ENCODE results near the gene HDAC1.
"Not testable (repeated sequence)": the region's sequence is repeated elsewhere in the genome, so short reads cannot be mapped to it uniquely, and the experiment has no call there.

Gene HDAC1

DNA sequence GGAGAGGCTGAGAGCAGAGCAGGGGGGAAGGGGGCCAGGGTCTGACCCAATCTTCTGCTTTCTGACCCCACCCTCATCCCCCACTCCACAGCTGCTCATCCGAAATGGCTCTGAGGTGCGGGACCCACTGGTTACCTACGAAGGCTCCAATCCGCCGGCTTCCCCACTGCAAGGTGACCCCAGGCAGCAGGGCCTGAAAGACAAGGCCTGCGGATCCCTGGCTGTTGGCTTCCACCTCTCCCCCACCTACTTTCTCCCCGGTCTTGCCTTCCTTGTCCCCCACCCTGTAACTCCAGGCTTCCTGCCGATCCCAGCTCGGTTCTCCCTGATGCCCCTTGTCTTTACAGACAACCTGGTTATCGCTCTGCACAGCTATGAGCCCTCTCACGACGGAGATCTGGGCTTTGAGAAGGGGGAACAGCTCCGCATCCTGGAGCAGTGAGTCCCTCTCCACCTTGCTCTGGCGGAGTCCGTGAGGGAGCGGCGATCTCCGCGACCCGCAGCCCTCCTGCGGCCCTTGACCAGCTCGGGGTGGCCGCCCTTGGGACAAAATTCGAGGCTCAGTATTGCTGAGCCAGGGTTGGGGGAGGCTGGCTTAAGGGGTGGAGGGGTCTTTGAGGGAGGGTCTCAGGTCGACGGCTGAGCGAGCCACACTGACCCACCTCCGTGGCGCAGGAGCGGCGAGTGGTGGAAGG lies 17.1 kb upstream of the HDAC1 start:
- no peak for DNase-seq (ENCODE audit: low read depth)

DNA sequence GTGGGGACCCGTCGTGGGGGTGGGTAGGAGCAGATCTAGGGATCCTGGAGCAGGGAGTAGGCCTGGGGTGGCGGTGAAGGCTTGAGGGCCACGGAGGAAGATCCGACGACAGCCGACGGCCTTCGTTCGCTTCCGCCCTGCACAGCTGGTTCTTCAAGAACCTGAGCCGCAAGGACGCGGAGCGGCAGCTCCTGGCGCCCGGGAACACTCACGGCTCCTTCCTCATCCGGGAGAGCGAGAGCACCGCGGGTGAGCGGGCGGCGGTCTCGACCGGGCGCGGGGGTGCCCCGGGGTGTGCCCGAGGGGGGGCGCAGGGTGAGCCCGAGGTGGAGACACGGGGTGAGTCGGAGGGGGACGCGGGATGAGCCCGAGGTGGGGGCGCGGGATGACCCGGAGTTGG lies 16.5 kb upstream of the HDAC1 start:
- no peak for DNase-seq (ENCODE audit: low read depth)

DNA sequence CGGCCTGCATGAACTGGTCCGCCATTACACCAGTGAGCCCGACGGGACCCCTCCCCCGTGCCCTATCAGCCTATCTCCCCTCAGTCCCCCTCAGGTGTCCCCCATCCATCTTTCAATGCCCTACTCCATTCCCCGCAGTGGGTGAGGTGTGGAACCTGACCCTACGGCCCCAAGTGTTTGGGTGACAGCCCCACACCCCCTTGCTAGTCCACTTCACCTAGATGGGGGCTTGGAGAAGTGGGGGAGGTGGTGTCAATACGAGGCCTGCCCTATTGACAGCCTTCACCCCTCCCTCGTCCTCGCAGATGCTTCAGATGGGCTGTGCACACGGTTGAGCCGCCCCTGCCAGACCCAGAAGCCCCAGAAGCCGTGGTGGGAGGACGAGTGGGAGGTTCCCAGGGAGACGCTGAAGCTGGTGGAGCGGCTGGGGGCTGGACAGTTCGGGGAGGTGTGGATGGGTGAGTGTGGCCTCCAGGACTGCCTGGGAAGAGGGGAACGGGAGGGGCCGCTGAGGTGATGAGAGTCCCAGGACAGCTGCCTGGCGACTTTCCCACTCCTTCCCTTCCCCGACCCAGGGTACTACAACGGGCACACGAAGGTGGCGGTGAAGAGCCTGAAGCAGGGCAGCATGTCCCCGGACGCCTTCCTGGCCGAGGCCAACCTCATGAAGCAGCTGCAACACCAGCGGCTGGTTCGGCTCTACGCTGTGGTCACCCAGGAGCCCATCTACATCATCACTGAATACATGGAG lies 15.7 kb upstream of the HDAC1 start:
- DNase-seq (ENCODE audit: low read depth) = no peak

DNA sequence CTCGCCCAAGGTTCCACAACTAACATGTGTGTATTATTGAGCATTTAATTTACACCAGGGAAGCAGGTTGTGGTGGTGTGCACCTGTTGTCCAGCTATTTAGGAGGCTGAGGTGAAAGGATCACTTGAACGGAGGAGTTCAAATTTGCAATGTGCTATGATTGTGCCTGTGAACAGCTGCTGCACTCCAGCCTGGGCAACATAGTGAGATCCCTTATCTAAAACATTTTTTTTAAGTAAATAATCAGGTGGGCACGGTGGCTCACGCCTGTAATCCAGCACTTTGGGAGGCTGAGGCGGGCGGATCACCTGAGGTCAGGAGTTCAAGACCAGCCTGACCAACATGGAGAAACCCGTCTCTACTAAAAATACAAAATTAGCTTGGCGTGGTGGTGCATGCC lies 7.1 kb upstream of the HDAC1 start:
- DNase-seq (ENCODE audit: low read depth) = not testable (repeated sequence)

DNA sequence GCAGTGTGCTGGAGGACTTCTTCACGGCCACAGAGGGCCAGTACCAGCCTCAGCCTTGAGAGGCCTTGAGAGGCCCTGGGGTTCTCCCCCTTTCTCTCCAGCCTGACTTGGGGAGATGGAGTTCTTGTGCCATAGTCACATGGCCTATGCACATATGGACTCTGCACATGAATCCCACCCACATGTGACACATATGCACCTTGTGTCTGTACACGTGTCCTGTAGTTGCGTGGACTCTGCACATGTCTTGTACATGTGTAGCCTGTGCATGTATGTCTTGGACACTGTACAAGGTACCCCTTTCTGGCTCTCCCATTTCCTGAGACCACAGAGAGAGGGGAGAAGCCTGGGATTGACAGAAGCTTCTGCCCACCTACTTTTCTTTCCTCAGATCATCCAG lies 6.2 kb upstream of the HDAC1 start:
- no peak for DNase-seq (ENCODE audit: low read depth)

DNA sequence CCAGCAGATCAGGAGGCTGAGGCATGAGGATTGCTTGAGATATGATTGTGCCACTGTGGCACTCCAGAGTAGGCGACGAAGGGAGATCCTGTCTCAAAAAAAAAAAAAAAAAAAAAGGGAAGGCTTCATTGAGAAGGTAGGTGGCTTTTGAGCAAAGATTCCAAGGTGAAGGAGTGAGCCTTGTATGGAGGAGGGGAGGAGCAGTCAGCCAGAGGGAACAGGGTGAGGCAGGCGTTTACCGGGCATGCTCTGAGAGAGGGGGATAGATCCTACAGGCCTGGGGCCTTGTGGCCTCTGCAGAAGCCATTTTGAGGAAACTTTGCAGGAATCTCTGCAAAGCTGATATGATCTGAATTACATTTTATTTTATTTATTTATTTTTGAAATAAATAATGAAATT lies 5.1 kb upstream of the HDAC1 start:
- DNase-seq (ENCODE audit: low read depth) = no peak

DNA sequence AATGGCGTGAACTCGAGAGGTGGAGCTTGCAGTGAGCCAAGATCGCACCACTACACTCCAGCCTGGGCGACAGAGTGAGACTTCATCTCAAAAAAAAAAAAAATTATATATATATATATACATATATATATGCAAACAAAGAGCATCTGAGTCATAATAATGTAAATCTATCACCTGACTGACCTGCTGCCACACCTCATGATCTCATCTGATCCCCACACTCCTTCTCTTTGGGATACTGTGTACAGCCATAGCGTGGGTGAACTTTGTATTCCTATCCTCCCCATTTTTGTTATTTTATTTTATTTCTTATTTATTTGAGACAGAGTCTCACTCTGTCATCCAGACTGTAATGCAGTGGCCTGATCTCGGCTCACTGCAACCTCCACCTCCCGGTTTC lies 2.6 kb upstream of the HDAC1 start:
- DNase-seq (ENCODE audit: low read depth) = no peak

DNA sequence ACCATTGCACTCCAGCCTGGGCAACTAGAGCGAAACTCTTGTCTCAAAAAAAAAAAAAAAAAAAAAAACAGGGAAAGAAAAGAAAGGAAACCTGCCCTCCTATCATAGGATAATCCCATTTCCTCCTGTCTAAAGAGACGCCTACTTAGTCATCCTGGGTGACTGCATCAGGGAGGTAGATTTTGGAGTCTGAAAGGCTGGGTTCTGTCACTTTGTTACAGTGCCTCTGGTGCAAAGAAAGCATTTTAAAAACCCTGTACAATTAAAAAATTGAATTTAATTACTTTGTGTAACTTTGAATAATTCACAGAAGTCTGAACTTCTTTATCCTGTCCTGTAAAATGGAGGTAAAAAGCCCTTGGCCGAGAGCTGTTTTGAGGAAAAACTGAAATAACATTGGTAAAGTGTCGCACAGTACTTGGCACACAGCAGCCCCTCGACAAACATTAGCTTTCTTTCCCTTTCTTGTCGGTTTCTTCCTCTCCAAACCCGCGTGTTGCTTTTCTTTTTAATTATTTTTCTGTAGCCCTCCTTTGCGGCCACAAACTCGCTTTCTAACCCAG lies 657 bp upstream of the HDAC1 start:
- DNase-seq (ENCODE audit: low read depth) = no peak

DNA sequence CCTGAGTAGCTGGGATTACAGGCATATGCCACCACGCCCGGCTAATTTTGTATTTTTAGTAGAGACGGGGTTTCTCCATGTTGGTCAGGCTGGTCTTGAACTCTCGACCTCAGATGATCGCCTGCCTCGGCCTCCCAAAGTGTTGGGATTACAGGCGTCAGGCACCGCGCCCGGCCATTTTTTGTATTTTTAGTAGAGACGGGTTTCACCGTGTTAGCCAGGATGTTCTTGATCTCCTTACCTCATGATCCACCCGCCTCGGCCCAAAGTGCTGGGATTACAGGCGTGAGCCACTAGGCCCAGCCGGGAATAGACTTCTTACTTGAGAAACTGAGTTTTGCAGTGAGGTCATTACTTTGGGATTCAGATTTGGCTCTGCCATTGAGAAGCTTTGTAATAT lies 6.3 kb downstream of the HDAC1 start:
- DNase-seq (ENCODE audit: low read depth) = not testable (repeated sequence)

DNA sequence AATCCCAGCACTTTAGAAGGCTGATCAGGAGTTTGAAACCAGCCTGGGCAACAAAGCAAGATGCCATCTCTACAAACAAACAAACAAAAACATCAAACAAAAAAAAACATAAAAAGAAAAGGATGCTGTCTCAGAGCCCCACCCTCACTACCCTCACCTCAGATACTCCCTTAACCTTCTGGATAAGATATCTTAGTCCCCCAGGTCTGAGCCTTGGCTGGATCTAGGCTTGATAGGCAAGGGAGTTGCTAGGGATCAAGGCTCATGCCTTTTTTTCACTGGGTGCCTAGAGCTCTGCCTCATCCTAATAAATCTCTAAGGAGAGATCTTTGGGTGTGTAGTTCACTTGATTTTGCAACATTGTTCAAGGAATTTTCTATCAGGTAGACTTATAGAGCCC lies 7.4 kb downstream of the HDAC1 start:
- DNase-seq (ENCODE audit: low read depth) = no peak

DNA sequence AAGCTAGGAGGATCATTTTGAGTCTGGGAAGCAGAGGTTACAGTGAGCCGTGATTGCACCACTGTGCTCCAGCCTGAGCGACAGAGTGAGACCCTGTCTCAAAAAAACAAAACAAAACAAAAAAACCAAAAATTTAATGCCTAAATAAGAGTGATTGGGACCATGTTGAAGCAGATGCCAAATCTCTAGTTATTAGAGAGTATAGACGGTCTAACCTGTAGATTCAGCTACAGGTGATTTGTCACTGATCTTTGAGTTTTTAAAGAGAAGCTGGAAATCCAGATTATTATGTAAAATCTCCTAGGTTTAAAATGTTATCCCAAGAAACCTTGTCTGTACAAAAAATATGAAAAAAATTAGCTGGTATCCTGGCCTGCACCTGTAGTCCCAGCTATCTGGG lies 11.5 kb downstream of the HDAC1 start:
- no peak for DNase-seq (ENCODE audit: low read depth)

DNA sequence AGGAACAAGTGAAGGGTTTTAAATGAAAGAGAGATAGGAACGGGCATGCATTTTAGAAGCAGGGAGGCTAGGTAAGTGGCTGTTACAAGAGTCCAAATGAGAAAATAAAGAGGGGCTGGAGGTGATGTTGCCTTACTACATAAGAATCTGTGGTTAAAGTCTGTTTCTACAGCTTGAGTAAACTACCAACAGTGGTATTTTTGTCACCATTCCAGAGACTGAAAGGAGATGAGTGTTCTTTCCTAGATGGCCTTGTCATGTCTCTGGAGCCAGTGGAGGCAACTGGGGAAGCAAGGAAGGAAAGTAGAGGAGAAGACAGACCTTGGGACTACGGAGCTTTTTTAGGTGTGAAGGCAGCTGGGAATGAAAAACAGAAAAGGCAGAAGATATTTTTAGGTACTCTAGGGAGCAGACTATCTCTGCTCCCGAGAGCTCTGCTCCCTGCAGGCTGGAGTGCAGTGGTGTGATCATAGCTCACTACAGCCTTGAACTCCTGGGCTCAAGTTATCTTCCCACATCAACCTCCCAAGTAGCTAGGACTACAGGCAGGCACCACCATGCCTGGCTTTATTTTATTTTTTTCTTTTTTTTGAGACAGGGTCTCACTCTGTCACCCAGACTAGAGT lies 12.2 kb downstream of the HDAC1 start:
- DNase-seq (ENCODE audit: low read depth) = no peak

DNA sequence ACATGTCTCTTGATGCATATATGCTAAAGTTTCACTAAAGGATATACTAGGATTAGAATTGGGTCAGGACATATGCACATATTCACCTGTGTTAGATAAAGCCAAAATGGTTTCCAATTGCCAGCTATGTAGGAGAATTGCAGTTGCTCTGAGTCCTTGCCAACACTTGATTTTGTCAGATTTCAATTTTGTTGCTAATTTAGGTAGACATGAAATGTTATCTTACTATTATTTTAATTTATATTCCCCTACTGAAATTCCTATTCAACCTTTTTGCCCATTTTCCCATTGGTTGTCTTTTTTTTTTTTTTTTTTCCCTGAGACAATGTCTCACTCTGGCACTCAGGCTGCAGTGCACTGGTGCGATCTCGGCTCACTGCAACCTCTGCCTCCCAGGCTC lies 13.4 kb downstream of the HDAC1 start:
- DNase-seq (ENCODE audit: low read depth) = no peak

DNA sequence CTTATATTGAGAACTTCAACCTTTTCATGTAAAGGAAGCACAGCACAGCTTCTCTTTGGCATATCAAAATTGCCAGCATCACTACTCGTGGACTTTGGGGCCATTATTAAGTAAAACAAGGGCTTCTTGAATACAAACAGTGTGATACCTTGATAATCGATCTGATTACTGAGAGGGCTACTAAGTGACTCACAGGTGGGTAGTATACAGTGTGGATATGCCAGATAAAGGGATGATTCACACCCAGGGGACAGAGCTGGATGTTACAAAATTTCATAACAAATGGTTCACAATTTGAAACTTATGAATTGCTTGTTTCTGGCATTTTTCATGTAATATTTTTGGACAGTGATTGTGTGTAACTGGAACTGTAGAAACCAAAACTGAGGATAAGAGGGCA lies 15.4 kb downstream of the HDAC1 start:
- DNase-seq (ENCODE audit: low read depth) = no peak

DNA sequence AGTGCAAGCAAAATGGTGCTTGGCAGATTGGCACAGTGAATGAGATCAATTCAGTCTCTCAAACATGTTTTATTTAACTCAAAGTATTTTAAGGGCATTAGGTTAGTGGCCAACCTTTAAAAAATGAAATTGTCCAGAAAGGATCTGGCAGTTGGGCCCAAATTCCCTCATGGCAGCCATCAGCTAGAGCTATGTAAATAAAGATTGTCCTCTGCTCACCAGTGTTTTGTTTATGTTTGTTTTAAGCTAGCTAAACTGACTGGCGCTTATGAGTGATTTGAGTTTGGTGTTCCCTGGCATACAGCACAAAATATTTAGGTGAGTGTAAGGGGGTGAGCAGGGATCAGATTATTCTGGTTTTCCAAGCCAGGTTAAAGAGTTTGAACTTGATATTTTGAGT lies 18.1 kb downstream of the HDAC1 start:
- DNase-seq (ENCODE audit: low read depth) = no peak

DNA sequence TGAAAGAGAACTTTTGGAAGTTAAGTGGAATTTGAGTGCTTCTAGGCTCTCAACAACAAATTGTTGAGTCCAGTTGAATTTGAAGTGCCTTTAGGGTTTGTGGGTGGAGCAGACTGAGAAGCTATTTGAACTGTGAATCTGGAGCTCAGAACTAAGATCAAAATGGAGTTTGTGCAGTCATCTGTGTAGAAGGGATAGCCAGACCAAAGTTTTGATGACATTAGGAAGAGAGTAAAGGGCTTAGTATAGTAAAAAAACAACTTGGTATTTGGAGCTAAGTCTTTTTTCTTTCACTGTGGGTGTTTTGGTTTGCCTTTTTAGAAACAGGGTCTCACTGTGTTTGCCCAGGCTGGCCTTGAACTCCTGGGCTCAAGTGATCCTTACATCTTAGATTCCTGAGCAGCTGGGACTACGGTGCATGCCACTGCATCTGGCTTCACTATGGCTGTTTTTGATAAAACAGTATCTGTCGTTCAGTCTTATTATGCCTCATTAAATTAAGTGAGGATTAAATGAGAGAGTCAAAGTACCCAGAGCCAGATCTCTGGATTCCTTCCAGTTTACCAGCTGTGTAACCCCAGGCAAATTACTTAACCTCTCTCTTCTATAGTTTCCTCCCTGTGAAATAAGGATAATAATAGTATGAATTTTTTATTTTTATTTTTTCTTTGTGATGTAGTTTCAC lies 20.0 kb downstream of the HDAC1 start:
- DNase-seq (ENCODE audit: low read depth) = no peak

DNA sequence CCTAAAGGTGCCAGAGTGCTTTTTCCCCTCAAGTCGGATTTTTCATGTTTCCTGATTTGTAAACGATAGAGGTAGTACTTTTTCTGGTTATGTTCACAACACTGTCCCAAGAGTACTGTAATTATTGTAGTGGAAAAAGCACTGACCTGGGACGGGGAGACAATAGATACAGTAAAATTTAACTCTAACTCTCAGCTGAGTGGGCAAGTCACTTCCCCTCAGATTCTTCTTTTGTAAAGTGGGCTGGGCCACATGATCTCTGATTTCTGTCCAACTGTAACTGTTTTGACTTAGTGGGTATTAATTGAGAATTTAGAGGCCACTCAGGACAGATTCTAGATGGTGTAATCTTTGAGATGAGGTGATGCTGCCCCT lies 25.0 kb downstream of the HDAC1 start:
- no peak for DNase-seq (ENCODE audit: low read depth)

DNA sequence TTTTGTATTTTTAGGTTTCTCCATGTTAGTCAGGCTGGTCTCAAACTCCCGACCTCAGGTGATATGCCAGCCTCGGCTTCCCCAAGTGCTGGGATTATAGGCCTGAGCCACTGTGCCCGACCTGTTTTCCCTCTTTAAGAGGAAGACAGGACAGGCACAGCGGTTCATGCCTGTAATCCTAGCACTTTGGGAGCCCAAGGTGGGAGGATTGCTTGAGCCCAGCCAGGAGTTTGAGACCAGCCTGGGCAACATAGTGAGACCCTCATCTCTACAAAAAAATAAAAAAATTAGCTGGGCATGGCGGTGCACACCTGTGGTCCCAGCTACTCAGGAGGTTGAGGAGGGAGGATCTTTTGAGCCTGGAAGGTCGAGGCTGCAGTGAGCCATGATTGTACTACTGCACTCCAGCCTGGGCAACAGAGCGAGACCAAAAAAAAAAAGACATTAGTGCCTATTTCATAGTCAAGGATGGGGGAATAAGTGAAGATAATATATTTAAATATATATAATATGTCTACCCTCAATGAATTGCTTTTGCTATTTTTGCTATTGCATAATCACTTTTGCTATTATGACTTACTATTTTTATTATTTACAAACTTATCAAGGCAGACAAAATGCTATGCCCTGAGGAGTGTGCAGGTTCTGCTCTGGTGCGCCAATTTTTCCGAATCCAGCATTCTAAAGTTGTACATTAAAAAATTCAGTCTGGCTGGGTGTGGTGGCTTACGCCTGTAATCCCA lies 26.4 kb downstream of the HDAC1 start:
- no peak for DNase-seq (ENCODE audit: low read depth)

DNA sequence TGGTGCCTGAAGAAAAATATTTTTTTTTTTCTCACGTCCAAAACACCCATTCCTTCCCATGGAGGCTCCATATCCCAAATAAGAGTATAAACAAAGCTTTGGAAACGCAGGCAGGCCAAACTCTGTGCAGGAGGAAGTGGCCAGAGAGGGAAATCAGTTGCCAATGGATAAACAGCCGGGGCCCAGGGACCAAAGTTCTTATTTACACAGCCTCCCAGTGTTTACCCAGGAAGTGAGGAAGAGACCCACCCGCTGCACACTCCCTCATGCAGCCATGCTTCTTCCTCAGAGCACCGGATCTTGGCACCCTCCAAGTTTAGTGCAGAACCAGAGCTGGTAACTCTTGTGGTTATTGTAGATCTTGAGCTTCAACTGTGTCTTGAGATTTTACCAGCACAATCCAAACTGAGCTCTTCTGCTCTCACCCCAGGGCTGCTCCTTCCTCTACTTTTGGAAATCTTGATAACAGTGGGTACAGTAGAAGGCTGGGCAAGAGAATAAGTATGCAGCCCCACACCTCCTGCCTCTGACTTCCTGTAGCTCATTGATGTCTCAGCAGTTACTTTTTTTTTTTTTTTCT lies 29.9 kb downstream of the HDAC1 start:
- DNase-seq (ENCODE audit: low read depth) = no peak

DNA sequence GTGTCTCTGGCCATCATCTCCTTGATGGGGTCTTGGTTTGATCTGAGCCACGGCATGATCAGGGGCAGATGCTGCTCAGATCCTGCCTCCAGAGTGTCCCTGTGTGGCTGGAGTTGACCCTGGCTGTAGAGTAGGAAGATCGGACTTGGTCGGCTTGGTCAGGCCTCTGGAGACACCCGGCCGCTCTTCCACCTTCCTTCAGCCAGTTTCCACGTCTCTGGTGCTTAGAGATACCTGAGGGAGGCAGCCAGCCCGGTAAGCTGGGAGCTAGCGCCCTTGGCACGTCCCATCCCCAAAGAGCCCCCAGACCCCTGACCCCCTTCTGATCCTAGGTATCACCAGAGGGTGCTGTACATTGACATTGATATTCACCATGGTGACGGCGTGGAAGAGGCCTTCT lies 35.3 kb downstream of the HDAC1 start:
- DNase-seq (ENCODE audit: low read depth) = no peak

DNA sequence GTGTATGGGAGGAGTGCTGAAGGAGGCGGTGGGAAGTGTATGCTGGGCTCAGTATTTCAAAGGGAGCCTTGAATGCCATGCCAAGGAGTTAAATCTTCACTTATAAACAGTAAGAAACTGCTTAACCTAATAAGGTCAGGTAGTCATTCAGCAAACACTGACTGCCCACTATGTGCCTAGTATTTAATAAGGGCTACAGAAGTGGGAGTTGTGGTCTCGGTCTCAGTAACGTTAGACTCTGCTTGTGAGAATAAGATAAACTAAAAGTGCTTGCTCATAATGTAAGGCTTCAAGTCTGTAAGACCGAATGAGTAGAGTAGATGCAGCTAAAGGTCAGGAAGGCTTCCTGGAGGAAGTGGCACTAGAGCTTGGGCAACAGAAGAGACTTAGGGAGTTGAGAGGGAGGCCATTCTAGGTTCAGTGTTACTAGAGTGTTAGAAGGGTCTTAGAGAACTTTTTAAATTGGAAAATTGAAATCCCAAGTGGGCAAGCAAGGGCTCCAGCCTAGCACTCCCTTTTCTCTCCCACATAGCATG lies 38.1 kb downstream of the HDAC1 start:
- DNase-seq (ENCODE audit: low read depth) = no peak
